ENCODE results near the gene IFNB1.

IFNB1 gene

DNA sequence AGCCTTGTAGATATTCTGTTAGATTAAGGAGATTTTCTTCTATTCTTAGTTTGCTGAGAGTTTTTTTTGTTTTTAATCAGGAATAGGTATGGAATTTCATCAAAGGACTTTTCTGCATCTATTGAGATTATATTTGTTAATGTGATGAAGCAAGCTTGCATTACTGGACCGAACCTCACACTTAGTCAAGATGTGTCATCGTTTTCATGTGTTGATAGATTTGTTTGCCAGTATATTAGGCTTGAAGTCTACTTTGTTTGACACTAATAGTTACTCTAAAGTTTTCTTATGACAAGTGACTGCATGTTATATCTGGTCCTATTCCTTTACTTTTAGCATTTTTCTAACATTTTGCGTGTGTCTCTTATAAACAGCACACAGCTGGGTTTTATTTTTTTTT lies 33.9 kb downstream of the IFNB1 start:
- TF ChIP-seq, protein P1, sequence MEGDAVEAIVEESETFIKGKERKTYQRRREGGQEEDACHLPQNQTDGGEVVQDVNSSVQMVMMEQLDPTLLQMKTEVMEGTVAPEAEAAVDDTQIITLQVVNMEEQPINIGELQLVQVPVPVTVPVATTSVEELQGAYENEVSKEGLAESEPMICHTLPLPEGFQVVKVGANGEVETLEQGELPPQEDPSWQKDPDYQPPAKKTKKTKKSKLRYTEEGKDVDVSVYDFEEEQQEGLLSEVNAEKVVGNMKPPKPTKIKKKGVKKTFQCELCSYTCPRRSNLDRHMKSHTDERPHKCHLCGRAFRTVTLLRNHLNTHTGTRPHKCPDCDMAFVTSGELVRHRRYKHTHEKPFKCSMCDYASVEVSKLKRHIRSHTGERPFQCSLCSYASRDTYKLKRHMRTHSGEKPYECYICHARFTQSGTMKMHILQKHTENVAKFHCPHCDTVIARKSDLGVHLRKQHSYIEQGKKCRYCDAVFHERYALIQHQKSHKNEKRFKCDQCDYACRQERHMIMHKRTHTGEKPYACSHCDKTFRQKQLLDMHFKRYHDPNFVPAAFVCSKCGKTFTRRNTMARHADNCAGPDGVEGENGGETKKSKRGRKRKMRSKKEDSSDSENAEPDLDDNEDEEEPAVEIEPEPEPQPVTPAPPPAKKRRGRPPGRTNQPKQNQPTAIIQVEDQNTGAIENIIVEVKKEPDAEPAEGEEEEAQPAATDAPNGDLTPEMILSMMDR (IDR thresholded peaks at IDR 0.05; ENCODE audit: borderline replicate concordance, insufficient read depth, low read depth, low read length), result no peak
- no peak overlapping the region for H3K4me3 ChIP-seq (ENCODE audit: low read depth, low read length)

DNA sequence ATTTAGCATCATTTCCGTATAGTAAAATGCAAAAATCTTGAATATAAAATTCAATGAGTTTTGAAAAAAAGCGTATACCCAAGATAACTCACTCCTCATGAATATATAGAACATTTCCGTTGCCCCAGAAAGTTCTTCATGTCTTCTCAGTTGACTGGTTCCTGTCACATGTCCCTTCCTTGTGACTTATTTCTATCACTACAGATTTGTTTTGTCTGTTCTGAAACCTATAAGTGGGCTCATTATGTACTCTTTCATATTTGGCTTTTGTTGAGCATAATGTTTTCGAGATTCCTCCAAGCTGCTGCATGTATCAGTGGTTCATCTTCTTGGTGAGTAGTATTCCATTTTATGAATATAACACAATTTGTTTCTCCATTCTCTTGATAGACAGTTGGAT lies 35.3 kb downstream of the IFNB1 start:
- H3K4me3 ChIP-seq (ENCODE audit: low read depth, low read length), result no peak overlapping the region
- TF ChIP-seq, protein P1 (IDR thresholded peaks at IDR 0.05; ENCODE audit: borderline replicate concordance, insufficient read depth, low read depth, low read length), result no peak

DNA sequence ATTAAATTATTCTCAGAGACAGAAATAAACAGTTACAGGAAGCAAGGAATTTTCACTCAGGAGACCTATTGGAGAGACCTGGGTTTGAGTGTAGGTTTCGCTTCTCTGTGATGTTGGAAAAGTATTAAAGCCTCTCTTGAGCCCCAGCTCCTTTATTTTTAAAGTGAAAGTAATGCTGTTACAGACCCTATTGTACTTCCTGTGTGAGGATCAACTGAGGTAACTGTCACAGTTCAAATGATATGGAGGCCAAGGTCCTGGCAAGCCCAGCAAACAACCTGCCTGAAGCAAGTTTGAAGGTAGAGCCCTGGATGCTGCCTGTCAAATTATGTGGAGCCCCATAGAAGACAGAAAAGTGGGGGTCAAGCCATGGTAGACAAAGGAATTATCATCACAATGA lies 38.4 kb downstream of the IFNB1 start:
- TF ChIP-seq, protein P1 (IDR thresholded peaks at IDR 0.05; ENCODE audit: borderline replicate concordance, insufficient read depth, low read depth, low read length), result no peak
- no peak overlapping the region for H3K4me3 ChIP-seq (ENCODE audit: low read depth, low read length)

DNA sequence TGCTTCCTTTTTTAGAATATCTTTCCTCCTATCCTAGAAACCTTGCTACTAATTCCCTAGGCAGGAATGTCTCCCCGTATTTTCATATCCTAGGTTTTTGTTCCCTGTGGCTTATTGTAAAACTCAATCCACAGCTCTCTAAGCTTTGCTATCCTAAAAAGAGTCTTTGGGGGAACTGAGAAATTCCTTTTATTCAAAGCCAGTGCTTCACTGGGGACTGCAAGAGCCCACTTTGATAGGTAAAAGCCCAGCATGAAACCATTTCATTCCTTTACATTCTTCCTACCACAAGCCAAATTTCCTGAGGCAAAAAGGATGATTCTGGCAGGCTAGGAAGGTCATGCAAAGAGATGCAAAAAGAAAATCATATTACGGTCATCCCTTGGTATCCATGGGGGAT lies 40.5 kb downstream of the IFNB1 start:
- TF ChIP-seq, protein P1 (IDR thresholded peaks at IDR 0.05; ENCODE audit: borderline replicate concordance, insufficient read depth, low read depth, low read length), result no peak
- H3K4me3 ChIP-seq (ENCODE audit: low read depth, low read length), result no peak overlapping the region

DNA sequence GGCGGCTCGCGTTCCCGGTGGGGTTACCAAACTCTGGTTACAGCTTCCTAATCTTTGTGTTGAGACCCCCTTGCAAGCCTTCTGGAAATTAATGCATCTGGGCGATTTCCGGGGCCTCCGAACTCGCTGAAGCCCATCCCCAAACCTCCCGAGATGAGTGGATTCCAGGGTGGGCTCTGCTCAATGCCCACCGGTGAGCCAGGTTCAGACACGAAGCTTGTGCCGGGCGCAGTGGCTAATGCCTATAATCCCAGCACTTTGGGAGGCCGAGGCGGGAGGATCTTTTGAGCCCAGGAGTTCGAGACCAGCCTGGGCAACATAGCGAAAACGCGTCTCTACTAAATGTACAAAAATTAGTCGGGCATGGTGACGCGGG lies 45.9 kb downstream of the IFNB1 start:
- peak overlapping the region; percentile 63 for H3K4me3 ChIP-seq (ENCODE audit: low read depth, low read length)
- TF ChIP-seq, protein P1 (IDR thresholded peaks at IDR 0.05; ENCODE audit: borderline replicate concordance, insufficient read depth, low read depth, low read length), result no peak

DNA sequence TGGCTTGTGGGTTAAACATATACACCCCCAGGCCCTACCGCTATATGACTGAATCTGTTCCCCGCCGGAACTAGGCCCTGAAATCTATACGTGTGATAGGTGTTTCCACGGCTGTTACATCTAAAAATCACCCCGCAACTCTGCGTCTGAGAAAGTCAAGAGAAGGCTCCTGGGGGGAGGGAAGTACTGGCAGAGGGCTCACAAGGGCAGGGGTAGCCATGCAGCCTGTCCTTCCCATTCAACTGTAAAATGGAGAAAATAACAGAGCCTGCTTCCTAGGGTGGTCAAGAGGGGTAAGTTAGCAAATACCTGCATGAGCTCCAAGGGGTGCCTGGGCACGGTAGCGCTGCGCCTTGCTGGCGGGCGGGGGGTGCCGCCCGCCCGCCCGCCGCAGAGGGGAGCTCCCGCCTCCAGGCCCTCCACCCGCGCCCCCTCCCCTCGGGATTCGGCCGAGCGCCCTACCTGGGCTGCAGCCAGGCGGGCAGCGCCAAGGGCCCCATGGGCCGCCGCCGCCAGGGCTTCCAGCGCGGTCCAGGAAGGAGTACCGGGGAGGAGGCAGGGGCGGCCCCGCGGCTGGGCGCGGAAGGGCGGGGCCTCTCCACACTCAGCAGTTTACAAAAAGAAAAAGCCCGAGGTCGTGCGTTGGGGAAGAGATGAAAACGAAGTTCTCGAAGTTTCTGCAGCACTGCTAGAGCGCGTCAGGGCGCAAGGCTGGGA lies 46.5 kb downstream of the IFNB1 start, which contains the start of gene HACD4:
Gene HACD4, minus strand, starts transcription at position 550 of the 717 bp plus-strand sequence. Its CDS starts 50 bp downstream, at position 500.
- H3K4me3 ChIP-seq (ENCODE audit: low read depth, low read length), result peak within 1 kb of the TSS; percentile 63
- TF ChIP-seq, protein P1 (IDR thresholded peaks at IDR 0.05; ENCODE audit: borderline replicate concordance, insufficient read depth, low read depth, low read length), result no peak

DNA sequence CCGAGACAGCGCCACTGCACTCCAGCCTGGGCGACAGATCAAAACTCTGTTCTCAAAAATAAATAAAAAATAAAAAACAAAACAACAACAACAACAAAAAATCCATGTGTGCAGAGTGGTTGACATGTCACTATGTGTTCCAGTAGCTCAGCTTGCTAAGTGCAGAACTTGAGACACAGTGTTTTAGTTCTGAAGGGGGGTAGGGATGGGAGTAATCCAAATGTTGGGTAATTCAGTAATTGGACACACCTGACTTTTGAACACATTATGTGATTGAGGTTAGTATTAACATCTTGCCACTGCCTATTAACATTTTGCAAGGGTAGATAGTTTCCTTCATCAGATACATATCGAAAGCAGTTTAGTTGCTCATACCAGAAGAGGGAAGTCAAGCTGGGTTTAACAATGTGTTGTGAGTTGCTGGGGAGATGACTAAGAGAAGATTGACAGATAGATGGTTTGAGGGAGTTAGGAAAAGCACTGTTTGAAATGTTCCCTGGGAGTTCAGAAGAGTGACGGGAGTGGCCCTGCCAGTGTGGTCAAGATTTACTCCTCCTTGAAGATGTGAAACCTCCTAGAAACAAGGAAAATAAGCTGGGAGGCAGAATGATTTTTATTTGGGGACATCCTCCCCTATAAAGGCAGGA lies 47.2 kb downstream of the IFNB1 start:
- TF ChIP-seq, protein P1 (IDR thresholded peaks at IDR 0.05; ENCODE audit: borderline replicate concordance, insufficient read depth, low read depth, low read length), result no peak
- H3K4me3 ChIP-seq (ENCODE audit: low read depth, low read length), result peak overlapping the region; percentile 63
